K562 (cell line): ENCODE results near the gene CLASP1. TPM values are rescaled to one million over a fixed set of nuclear protein-coding genes. Genes with fewer than 3 reads are reported as not detected.

Experiments
- BRF1 ChIP-seq: IDR thresholded peaks from 3 replicates; pipeline ENCODE4 v1.6.1; 2011; ENCODE audit warnings: borderline replicate concordance, mild to moderate bottlenecking; ENCODE audit not compliant: insufficient read length; ENCODE audit errors: extremely low read depth
- C11orf30 ChIP-seq: fragments of 450-650 bp; IDR thresholded peaks from 2 replicates; pipeline ENCODE4 v1.6.1; 2016; ENCODE audit warnings: low read depth, mild to moderate bottlenecking
- CBX2 ChIP-seq: fragments of 200-600 bp; sonication (generic); IDR thresholded peaks from one replicate; pipeline ENCODE4 v1.6.1; 2012; ENCODE audit warnings: mild to moderate bottlenecking, low read length, inconsistent platforms; ENCODE audit not compliant: insufficient read depth, poor library complexity, severe bottlenecking
- GABPA ChIP-seq: fragments of 200-800 bp; sonication (Bioruptor generic); conservative IDR thresholded peaks from 2 replicates; pipeline ENCODE4 v1.6.1; 2016; ENCODE audit warnings: low read depth, missing genetic modification characterization, missing compliant biosample characterization
- GABPB2 ChIP-seq: fragments of 250-450 bp; sonication (Bioruptor Pico); conservative IDR thresholded peaks from 2 replicates; pipeline ENCODE4 v1.5.1; 2021; ENCODE audit warnings: mild to moderate bottlenecking
- KLF10 ChIP-seq: fragments of 250-450 bp; sonication (Bioruptor Pico); IDR thresholded peaks from 2 replicates; pipeline ENCODE4 v1.6.1; 2021; ENCODE audit warnings: matching md5 sums
- SIN3B ChIP-seq: fragments of 450-650 bp; IDR thresholded peaks from 2 replicates; pipeline ENCODE4 v1.6.1; 2017; ENCODE audit warnings: low read depth, mild to moderate bottlenecking, moderate library complexity
- ZNF408 ChIP-seq: fragments of 250-450 bp; sonication (Bioruptor Pico); IDR thresholded peaks from 2 replicates; pipeline ENCODE4 v1.4.0; 2020; ENCODE audit warnings: low read depth, mild to moderate bottlenecking, moderate library complexity
- polyA plus RNA-seq, 8 experiments: library from polyadenylated mRNA; depleted of rRNA in 4 of 8; stranded (reverse) in 5 of 8; unstranded in 3 of 8; fragments of >200 nt; fragmentation: Nextera tagmentation in 2 of 8; fragmentation: Illumina TruSeq in 1 of 8; extraction: Ambion mirVana in 2 of 8; extraction: Trizol in 1 of 8; gene quantifications; 2 replicates each; pipeline versions ENCODE4 v1.2.1 to v1.2.3, GENCODE V29; 2011 to 2014; ENCODE audit warnings: inconsistent platforms in 1 of 8, missing spikeins in 1 of 8
- total RNA-seq, 7 experiments: library from RNA; depleted of rRNA in 6 of 7; stranded (reverse); fragments of >200 nt in 6 of 7; fragmentation: Illumina TruSeq in 2 of 7; extraction: Trizol in 2 of 7; gene quantifications; 2 replicates each; pipeline versions ENCODE4 v1.2.1 to v1.2.3, GENCODE V29; 2011 to 2021; ENCODE audit warnings: low replicate concordance in 1 of 7
- TF ChIP-seq, protein P1 (sequence below): fragments of 250-450 bp; sonication (Bioruptor Pico); IDR thresholded peaks from 2 replicates; pipeline ENCODE4 v1.4.0; 2020; ENCODE audit warnings: borderline replicate concordance
- TF ChIP-seq, protein P2 (sequence below): sonication (generic); formaldehyde crosslinking; IDR thresholded peaks from 2 replicates; pipeline ENCODE4 v1.8.0; 2023; ENCODE audit warnings: missing genetic modification reagents, mild to moderate bottlenecking, borderline replicate concordance
- TF ChIP-seq, protein P3 (sequence below): sonication (generic); formaldehyde crosslinking; IDR thresholded peaks from 2 replicates; pipeline ENCODE4 v1.8.1; 2022; ENCODE audit warnings: missing genetic modification reagents
- TF ChIP-seq, protein P4 (sequence below): IDR thresholded peaks from 2 replicates; pipeline ENCODE4 v1.6.1; 2011; ENCODE audit warnings: borderline replicate concordance, low read depth, mild to moderate bottlenecking, moderate library complexity, low read length; ENCODE audit not compliant: insufficient read depth, poor library complexity, severe bottlenecking
- TF ChIP-seq, protein P5 (sequence below): fragments of 450-650 bp; formaldehyde crosslinking; IDR thresholded peaks from 2 replicates; pipeline ENCODE4 v1.4.0; 2020; ENCODE audit warnings: mild to moderate bottlenecking, moderate library complexity
- TF ChIP-seq, protein P6 (sequence below): fragments of 450-650 bp; conservative IDR thresholded peaks from 2 replicates; pipeline ENCODE4 v1.6.1; 2016; ENCODE audit warnings: missing genetic modification characterization, low read depth, mild to moderate bottlenecking, control low read depth, missing compliant biosample characterization

The CLASP1 gene
- total and polyA plus RNA-seq, 9 of the 15 experiments (the other 6 are each of a cell fraction or from before 2014, with no cell fraction given), result 1.7 to 40.3 (median 20.7) TPM

DNA sequence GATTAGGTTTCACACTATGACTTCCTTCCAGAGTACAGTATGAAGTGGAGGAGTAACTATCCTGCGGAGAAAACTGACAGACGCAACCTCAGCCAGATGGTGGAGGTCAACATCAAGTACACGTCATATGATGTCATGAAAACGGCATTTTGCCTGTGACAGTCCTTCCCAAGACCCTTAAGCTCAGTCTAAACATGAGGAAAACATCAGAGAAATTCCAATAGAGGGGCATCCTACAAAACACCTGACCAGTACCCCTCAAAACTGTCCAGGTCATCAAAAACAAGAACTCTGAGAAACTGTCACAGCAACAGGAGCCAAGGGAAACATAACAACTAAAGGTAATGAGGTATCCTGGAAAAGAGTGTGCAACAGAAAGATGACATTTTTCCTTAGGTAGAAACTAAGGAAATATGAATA, 116.9 kb downstream of the CLASP1 start (continued):
- TF ChIP-seq, protein P1, sequence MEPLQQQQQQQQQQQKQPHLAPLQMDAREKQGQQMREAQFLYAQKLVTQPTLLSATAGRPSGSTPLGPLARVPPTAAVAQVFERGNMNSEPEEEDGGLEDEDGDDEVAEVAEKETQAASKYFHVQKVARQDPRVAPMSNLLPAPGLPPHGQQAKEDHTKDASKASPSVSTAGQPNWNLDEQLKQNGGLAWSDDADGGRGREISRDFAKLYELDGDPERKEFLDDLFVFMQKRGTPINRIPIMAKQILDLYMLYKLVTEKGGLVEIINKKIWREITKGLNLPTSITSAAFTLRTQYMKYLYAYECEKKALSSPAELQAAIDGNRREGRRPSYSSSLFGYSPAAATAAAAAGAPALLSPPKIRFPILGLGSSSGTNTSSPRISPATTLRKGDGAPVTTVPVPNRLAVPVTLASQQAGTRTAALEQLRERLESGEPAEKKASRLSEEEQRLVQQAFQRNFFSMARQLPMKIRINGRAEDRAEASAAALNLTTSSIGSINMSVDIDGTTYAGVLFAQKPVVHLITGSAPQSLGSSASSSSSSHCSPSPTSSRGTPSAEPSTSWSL, result no peak
- TF ChIP-seq C11orf30, result peak; percentile 45; the same call in 1 of the 2 replicates
- TF ChIP-seq BRF1, result no peak
- no peak for TF ChIP-seq KLF10 (CRISPR knock-in tag)
- TF ChIP-seq GABPA (tag), result no peak
- no peak for TF ChIP-seq GABPB2 (CRISPR knock-in tag)
- TF ChIP-seq, protein P2, sequence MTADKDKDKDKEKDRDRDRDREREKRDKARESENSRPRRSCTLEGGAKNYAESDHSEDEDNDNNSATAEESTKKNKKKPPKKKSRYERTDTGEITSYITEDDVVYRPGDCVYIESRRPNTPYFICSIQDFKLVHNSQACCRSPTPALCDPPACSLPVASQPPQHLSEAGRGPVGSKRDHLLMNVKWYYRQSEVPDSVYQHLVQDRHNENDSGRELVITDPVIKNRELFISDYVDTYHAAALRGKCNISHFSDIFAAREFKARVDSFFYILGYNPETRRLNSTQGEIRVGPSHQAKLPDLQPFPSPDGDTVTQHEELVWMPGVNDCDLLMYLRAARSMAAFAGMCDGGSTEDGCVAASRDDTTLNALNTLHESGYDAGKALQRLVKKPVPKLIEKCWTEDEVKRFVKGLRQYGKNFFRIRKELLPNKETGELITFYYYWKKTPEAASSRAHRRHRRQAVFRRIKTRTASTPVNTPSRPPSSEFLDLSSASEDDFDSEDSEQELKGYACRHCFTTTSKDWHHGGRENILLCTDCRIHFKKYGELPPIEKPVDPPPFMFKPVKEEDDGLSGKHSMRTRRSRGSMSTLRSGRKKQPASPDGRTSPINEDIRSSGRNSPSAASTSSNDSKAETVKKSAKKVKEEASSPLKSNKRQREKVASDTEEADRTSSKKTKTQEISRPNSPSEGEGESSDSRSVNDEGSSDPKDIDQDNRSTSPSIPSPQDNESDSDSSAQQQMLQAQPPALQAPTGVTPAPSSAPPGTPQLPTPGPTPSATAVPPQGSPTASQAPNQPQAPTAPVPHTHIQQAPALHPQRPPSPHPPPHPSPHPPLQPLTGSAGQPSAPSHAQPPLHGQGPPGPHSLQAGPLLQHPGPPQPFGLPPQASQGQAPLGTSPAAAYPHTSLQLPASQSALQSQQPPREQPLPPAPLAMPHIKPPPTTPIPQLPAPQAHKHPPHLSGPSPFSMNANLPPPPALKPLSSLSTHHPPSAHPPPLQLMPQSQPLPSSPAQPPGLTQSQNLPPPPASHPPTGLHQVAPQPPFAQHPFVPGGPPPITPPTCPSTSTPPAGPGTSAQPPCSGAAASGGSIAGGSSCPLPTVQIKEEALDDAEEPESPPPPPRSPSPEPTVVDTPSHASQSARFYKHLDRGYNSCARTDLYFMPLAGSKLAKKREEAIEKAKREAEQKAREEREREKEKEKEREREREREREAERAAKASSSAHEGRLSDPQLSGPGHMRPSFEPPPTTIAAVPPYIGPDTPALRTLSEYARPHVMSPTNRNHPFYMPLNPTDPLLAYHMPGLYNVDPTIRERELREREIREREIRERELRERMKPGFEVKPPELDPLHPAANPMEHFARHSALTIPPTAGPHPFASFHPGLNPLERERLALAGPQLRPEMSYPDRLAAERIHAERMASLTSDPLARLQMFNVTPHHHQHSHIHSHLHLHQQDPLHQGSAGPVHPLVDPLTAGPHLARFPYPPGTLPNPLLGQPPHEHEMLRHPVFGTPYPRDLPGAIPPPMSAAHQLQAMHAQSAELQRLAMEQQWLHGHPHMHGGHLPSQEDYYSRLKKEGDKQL, result no peak
- TF ChIP-seq, protein P3, sequence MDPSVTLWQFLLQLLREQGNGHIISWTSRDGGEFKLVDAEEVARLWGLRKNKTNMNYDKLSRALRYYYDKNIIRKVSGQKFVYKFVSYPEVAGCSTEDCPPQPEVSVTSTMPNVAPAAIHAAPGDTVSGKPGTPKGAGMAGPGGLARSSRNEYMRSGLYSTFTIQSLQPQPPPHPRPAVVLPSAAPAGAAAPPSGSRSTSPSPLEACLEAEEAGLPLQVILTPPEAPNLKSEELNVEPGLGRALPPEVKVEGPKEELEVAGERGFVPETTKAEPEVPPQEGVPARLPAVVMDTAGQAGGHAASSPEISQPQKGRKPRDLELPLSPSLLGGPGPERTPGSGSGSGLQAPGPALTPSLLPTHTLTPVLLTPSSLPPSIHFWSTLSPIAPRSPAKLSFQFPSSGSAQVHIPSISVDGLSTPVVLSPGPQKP (CRISPR knock-in tag), result no peak
- TF ChIP-seq CBX2, result no peak
- no peak for TF ChIP-seq ZNF408
- TF ChIP-seq, protein P4, sequence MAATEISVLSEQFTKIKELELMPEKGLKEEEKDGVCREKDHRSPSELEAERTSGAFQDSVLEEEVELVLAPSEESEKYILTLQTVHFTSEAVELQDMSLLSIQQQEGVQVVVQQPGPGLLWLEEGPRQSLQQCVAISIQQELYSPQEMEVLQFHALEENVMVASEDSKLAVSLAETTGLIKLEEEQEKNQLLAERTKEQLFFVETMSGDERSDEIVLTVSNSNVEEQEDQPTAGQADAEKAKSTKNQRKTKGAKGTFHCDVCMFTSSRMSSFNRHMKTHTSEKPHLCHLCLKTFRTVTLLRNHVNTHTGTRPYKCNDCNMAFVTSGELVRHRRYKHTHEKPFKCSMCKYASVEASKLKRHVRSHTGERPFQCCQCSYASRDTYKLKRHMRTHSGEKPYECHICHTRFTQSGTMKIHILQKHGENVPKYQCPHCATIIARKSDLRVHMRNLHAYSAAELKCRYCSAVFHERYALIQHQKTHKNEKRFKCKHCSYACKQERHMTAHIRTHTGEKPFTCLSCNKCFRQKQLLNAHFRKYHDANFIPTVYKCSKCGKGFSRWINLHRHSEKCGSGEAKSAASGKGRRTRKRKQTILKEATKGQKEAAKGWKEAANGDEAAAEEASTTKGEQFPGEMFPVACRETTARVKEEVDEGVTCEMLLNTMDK, result no peak
- no peak for TF ChIP-seq SIN3B
- TF ChIP-seq, protein P5, sequence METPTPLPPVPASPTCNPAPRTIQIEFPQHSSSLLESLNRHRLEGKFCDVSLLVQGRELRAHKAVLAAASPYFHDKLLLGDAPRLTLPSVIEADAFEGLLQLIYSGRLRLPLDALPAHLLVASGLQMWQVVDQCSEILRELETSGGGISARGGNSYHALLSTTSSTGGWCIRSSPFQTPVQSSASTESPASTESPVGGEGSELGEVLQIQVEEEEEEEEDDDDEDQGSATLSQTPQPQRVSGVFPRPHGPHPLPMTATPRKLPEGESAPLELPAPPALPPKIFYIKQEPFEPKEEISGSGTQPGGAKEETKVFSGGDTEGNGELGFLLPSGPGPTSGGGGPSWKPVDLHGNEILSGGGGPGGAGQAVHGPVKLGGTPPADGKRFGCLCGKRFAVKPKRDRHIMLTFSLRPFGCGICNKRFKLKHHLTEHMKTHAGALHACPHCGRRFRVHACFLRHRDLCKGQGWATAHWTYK, result no peak
- TF ChIP-seq, protein P6, sequence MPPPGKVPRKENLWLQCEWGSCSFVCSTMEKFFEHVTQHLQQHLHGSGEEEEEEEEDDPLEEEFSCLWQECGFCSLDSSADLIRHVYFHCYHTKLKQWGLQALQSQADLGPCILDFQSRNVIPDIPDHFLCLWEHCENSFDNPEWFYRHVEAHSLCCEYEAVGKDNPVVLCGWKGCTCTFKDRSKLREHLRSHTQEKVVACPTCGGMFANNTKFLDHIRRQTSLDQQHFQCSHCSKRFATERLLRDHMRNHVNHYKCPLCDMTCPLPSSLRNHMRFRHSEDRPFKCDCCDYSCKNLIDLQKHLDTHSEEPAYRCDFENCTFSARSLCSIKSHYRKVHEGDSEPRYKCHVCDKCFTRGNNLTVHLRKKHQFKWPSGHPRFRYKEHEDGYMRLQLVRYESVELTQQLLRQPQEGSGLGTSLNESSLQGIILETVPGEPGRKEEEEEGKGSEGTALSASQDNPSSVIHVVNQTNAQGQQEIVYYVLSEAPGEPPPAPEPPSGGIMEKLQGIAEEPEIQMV, result no peak
